ES-I3 (cell line): ENCODE measurements around the gene ZNF148.

Experiments used
- H3K36me3 ChIP-seq: 2 replicates; pipeline ENCODE4 v1.6.1; 2013; ENCODE audit warnings: mild to moderate bottlenecking, low read length, control low read depth, moderate library complexity; ENCODE audit not compliant: insufficient read depth
- H3K4me1 ChIP-seq: 2 replicates; pipeline ENCODE4 v1.6.1; 2013; ENCODE audit warnings: mild to moderate bottlenecking, control low read depth, low read length; ENCODE audit not compliant: insufficient read depth
- H3K9ac ChIP-seq: 2 replicates; pipeline ENCODE4 v1.6.1; 2013; ENCODE audit warnings: low read depth, mild to moderate bottlenecking, low read length, moderate library complexity
- H3K9me3 ChIP-seq: 2 replicates; pipeline ENCODE4 v1.6.1; 2013; ENCODE audit warnings: mild to moderate bottlenecking, low read length, moderate library complexity; ENCODE audit not compliant: control insufficient read depth, insufficient read depth

Gene ZNF148

DNA sequence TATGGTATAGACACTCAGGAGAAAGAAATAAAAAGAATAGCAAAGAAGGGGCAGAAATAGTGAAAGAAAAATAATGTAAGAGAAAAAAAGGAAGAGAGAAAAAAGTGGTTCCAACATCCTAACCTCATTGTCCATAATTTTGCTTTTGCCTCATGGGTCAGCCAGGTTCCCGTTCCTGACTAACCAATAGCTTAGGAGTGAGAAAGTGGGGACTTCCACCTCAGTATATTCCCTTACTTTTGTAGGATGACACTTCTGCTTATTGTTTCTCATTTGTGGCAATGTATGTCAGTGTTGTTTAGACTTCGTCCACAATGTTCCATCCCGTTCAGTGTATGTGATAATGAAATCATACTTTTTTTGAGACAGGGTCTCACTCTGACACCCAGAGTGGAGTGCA, 153.3 kb downstream of the ZNF148 start:
- Histone ChIP-seq H3K36me3 (no peaks in the 10 kb centered on the region), H3K4me1 (no peaks in the 10 kb centered on the region), H3K9me3 (no peaks in the 10 kb centered on the region), H3K9ac (no peak overlapping the region)

GRCh38 chr3:125220727-125221429, 154.2 kb downstream of the ZNF148 start:
- Histone ChIP-seq H3K4me1 (no peaks in the 10 kb centered on the region), H3K9ac (no peak overlapping the region), H3K36me3 (no peaks in the 10 kb centered on the region), H3K9me3 (no peaks in the 10 kb centered on the region)

DNA sequence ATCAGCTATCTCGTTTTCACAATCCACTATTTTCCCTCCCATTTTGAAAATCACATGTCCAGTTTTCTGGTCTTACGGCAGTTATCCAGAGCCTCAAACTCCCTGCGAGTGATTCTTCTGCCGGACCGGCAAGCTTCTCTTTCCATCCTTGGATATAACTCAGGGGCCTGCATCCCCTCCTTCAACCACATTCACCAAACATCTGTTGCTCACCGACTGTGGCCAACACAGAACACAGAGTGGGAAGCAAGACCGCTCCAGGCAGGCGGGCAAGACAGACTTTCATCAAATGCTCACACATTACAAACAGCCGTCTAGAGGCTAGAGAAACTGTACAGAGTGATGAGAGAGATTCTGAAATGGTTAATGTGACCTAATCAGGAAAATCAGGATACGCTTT, 154.9 kb downstream of the ZNF148 start:
- Histone ChIP-seq H3K4me1 (no peaks in the 10 kb centered on the region), H3K9me3 (no peaks in the 10 kb centered on the region), H3K36me3 (no peaks in the 10 kb centered on the region), H3K9ac (no peak overlapping the region)

GRCh38 chr3:125219261-125219701, 155.8 kb downstream of the ZNF148 start:
- Histone ChIP-seq H3K4me1 (no peaks in the 10 kb centered on the region), H3K9me3 (no peaks in the 10 kb centered on the region), H3K36me3 (no peaks in the 10 kb centered on the region), H3K9ac (no peak overlapping the region)

- Histone ChIP-seq H3K9ac (no peak overlapping the region), H3K36me3 (no peaks in the 10 kb centered on the region), H3K4me1 (peaks cover 7% of the 10 kb centered on the region; the same call in 1 of the 2 replicates), H3K9me3 (no peaks in the 10 kb centered on the region)
Observed at GRCh38 chr3:125214738-125215137, 160.4 kb downstream of the ZNF148 start.

GRCh38 chr3:125213946-125214542, 161.1 kb downstream of the ZNF148 start:
- H3K36me3 ChIP-seq, result no peaks in the 10 kb centered on the region

DNA sequence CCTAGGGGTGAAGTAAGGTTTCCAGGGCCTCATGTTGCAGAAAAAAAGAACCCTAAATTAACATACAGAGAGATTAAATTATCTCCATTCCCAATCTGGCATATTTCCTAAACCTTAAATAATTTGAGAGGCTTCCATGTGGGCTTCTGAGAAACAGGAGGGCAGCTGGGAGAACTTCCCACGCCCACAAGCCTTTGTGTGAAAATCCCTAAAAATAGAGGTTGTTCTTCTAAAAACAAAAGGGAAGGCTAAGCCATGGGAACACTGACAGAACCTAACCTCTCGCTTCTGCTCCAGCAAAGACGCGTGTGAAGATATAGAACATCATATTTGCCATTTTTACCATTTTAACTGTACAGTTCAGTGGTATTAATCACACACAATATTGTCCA, 161.8 kb downstream of the ZNF148 start:
- Histone ChIP-seq H3K9me3 (no peaks in the 10 kb centered on the region), H3K9ac (peak overlapping the region; percentile 75; the same call in 1 of the 2 replicates), H3K4me1 (peaks cover 7% of the 10 kb centered on the region; the same call in 1 of the 2 replicates), H3K36me3 (no peaks in the 10 kb centered on the region; the same call in 1 of the 2 replicates)

More at GRCh38 chr3:125213946-125214542, 161.1 kb downstream of the ZNF148 start:
- Histone ChIP-seq H3K9me3 (no peaks in the 10 kb centered on the region), H3K9ac (no peak overlapping the region), H3K4me1 (peaks cover 7% of the 10 kb centered on the region; the same call in 1 of the 2 replicates)

DNA sequence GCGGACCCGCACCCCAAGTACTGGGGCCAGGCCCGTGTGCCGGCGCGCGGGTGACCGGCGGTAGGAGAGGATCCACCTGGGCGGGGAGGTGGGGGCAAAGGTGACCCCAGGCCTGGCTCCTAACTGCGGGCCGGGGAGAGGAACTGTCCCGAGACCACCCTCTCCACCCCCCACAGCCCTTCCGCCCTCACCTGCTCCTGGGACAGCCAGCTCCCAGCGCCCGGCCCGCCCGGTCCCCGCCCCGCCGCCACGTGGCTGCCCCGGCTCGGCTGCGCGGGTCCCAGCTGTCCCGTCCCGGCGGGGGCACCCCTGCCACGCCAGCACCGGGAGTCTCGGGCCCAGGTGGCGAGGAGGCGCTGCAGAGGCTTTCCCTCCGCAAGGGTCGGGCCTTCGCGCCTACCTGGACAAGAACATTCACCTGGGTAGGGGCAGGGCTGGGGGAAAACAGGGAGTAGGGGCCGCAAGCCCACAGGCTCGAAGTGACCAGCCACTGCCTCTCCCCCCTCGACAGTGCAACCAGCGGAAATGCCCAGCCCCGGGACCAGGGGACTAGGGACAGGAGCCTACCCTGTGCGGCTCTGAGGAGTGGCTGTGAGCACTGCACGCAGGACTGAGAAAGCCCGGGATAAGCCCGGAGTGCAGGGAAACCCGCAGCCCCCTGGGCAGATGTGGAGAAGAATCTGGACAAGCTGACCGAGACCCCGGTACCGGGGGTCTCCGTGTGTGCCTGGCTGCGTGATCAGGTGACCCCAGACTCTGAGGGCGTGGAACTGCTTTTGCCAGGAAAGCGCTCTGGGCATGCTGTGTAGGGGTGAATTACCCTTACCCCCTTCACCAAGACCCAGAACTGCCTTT, 162.4 kb downstream of the ZNF148 start, which contains the start of gene SLC12A8:
Gene SLC12A8 (minus strand): TSS at position 240 of the 855 bp plus-strand sequence. CDS start 1,399 bp downstream, outside the sequence.
- H3K9ac ChIP-seq, result peak within 1 kb of the TSS; percentile 75
- no peaks in the 10 kb centered on the region for H3K9me3 ChIP-seq
- no peaks in the 10 kb centered on the region; the same call in 1 of the 2 replicates for H3K36me3 ChIP-seq

GRCh38 chr3:125212091-125212508, 163.0 kb downstream of the ZNF148 start:
- no peaks in the 10 kb centered on the region; the same call in 1 of the 2 replicates for H3K36me3 ChIP-seq
- no peaks in the 10 kb centered on the region for H3K9me3 ChIP-seq
- H3K4me1 ChIP-seq, result peaks cover 7% of the 10 kb centered on the region; the same call in 1 of the 2 replicates
- H3K9ac ChIP-seq, result peak overlapping the region; percentile 75

More for the DNA sequence above, 162.4 kb downstream of the ZNF148 start, which contains the start of gene SLC12A8:
- H3K4me1 ChIP-seq, result peaks cover 7% of the 10 kb centered on the region; the same call in 1 of the 2 replicates

DNA sequence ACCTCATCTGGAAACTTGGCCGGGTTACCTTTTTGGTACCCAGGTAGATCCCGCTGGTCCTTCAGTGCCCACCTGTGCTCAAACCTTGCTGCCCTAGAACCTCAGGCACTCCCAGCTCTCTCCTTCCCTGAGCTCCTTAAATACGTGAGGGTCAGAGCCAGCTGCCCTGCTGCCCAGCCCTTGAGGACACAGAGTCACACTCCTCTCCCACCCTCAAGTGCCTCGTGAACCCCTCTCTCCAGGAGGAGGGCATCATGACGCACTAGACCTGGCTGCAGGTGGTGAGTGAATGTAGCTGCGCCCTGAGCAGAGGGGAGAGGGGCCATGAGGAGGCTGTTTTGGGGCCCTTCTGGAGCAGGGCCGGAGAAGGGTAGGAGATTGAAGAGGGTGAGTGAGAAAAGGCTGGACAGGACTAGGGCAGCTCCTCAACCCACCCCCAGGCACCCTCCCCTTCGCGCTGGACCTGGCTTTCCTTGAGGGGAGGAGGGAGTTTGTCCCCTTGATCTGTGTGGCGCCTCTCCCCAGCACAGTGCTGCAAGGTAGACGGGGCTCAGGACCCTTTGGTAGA, 163.5 kb downstream of the ZNF148 start:
- peaks cover 7% of the 10 kb centered on the region; the same call in 1 of the 2 replicates for H3K4me1 ChIP-seq
- H3K9me3 ChIP-seq, result no peaks in the 10 kb centered on the region
- no peaks in the 10 kb centered on the region; the same call in 1 of the 2 replicates for H3K36me3 ChIP-seq
- H3K9ac ChIP-seq, result peak overlapping the region; percentile 75

DNA sequence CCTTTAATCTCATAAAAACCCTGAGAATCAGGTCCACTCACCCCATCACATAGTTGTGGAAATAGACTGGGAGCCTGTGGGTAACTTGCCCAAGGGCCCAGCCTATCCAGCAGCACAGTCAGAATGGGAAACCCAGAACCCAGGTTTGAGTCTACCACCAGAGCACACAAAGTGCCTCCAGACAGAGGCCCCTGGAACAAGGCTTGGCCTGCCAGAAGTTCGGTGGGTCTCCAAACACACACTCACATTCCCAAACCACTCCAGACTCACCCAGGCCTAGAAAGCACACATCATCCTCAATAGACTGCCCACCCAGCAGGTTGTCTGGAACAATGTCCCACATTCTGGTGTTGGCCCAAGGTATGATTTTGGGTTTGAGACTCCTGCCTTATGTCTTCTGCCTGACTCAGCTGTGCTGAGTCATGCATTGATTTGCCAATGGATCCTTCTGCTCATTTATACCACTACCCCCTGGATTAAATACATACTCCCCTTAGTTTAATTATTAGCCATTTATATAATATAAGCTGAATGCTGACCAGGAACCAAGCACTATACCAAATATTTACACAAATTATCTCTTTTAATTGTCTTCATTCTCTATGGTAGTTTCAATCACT, 167.1 kb downstream of the ZNF148 start:
- Histone ChIP-seq H3K9ac (no peak overlapping the region), H3K36me3 (no peaks in the 10 kb centered on the region; the same call in 1 of the 2 replicates), H3K9me3 (no peaks in the 10 kb centered on the region), H3K4me1 (no peaks in the 10 kb centered on the region)

DNA sequence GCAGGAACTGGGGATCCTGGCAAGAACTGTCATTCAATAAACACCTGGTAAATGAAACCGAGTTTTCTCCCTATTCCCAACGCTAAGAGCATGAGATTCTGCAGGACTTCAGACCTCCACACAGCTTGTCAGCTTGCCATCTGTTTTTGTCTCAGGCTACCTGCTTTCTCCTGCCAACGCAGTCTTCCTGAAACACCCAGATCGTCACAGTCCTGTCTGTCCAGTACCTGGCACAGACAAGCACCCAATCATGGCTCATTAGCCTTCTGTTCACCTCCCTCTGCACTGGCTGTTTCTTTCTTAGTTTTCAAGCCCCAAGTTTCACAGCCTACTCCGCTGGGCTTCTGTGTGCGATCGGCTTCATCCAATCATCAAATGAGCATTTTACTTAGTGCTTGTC, 167.6 kb downstream of the ZNF148 start:
- no peaks in the 10 kb centered on the region; the same call in 1 of the 2 replicates for H3K36me3 ChIP-seq
- no peaks in the 10 kb centered on the region for H3K4me1 ChIP-seq
- no peaks in the 10 kb centered on the region for H3K9me3 ChIP-seq
- no peak overlapping the region for H3K9ac ChIP-seq

- Histone ChIP-seq H3K36me3 (no peaks in the 10 kb centered on the region; the same call in 1 of the 2 replicates), H3K9ac (no peak overlapping the region), H3K9me3 (no peaks in the 10 kb centered on the region), H3K4me1 (no peaks in the 10 kb centered on the region)
Observed at GRCh38 chr3:125206934-125207333, 168.2 kb downstream of the ZNF148 start.
